ENCODE data around the gene NSUN2. TPM values are rescaled to one million over a fixed set of nuclear protein-coding genes. Genes with fewer than 3 reads are reported as not detected.

NSUN2 gene
- total RNA-seq, 1 donor from 2014 or later: 74.4 TPM

DNA sequence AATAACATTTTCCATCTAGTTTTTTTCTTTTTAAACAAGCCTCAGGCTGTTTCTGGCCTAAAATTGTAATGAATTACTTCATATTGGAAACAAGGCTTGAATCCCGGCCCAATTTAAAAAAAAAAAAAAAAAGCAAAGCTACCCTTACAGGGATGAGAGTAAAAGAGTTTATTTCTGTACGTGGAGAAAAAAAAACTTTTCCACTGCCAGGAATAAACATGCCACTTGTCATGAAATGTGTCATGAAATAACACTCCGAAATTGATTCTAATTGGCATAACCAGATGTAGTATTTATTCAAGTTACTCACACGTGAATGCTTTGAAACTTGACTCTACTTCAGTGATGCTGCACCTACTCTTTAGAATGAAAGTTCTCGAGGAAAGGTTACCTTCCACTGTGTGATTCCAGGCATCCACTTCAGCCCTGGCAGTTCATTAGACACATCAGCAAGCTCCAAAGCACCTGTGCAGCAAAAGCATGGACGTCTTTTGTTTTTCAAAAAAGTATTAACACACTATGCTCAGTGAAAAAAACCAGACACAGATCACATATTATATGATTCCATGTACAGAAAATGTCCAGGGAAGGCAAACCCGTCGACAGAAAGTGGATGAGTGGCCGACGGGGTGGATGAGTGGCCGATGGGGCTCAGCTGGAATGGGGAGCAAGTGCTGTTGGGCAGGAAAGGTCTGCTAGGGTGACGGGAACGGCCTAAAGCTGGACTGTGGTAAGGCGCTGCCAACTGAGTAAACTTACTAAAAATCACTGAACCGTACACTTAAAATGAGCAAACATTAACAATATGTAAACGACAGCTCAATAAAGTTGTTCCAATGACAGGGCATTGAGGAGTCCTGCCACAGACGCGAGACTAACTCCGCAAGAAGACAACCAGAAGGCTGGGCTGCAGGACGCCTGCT is 21.2 kb downstream of the NSUN2 start:
- H3K27ac Mint-ChIP-seq: no peak overlapping the region
- H3K4me3 Mint-ChIP-seq: no peak overlapping the region
- H3K9me3 Mint-ChIP-seq: no peaks in the 10 kb centered on the region
- H3K27me3 Mint-ChIP-seq (ENCODE audit: low read depth): no peaks in the 10 kb centered on the region
- peaks cover 35% of the 10 kb centered on the region for H3K36me3 Mint-ChIP-seq
- TF ChIP-seq, protein P1, sequence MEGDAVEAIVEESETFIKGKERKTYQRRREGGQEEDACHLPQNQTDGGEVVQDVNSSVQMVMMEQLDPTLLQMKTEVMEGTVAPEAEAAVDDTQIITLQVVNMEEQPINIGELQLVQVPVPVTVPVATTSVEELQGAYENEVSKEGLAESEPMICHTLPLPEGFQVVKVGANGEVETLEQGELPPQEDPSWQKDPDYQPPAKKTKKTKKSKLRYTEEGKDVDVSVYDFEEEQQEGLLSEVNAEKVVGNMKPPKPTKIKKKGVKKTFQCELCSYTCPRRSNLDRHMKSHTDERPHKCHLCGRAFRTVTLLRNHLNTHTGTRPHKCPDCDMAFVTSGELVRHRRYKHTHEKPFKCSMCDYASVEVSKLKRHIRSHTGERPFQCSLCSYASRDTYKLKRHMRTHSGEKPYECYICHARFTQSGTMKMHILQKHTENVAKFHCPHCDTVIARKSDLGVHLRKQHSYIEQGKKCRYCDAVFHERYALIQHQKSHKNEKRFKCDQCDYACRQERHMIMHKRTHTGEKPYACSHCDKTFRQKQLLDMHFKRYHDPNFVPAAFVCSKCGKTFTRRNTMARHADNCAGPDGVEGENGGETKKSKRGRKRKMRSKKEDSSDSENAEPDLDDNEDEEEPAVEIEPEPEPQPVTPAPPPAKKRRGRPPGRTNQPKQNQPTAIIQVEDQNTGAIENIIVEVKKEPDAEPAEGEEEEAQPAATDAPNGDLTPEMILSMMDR (IDR thresholded peaks at IDR 0.05; ENCODE audit: unreplicated experiment): no peak
- no peak for DNase-seq (ENCODE audit: low spot score in 2 of 2, unreplicated experiment in 2 of 2)
- no peaks in the 10 kb centered on the region for H3K4me1 Mint-ChIP-seq

DNA sequence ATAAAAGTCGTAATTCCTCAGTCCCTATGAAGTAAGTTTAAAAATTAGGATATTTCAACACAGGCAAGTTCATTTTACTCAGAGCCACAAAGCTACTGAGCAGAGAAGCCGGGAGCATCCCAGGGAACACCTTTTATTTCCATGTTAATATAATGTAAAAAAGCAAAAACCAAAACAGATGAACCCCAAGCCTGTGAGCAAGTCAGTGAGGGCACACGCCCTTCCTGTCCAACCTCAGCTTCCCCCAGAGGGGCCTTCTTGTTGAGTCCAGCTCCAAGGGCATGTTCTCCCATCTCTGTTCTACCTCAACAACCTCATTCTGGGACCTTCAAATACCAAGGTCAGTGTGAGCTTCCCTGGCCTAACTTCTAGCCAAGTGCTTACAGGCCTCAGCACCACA is 24.8 kb downstream of the NSUN2 start:
- H3K9me3 Mint-ChIP-seq: no peaks in the 10 kb centered on the region

DNA sequence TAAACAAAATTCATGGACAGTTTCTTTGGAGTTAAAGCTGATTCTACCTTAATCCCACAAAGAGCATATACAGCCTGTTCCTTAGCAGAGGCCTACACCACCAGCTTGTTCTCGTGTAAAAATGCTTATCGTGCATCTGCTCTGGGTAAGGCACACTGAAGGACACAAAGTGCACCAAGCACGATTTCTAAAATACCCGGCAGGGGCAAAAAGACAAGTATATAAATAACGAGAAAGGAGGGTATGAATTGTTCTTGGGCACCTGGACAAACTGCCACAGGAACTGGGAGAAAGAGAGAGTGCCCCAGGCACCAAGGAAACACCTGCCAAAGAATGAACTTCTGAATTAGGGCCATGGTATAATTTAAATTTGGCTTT is 25.3 kb downstream of the NSUN2 start:
- H3K9me3 Mint-ChIP-seq: no peaks in the 10 kb centered on the region
- H3K36me3 Mint-ChIP-seq: peaks cover 38% of the 10 kb centered on the region
- H3K4me3 Mint-ChIP-seq: no peak overlapping the region
- no peaks in the 10 kb centered on the region for H3K4me1 Mint-ChIP-seq
- H3K27ac Mint-ChIP-seq: no peak overlapping the region
- TF ChIP-seq, protein P1 (IDR thresholded peaks at IDR 0.05; ENCODE audit: unreplicated experiment): no peak
- no peaks in the 10 kb centered on the region for H3K27me3 Mint-ChIP-seq (ENCODE audit: low read depth)
- no peak for DNase-seq (ENCODE audit: low spot score in 2 of 2, unreplicated experiment in 2 of 2)

More for the DNA sequence above, 24.8 kb downstream of the NSUN2 start:
- H3K27me3 Mint-ChIP-seq (ENCODE audit: low read depth): no peaks in the 10 kb centered on the region
- TF ChIP-seq, protein P1 (IDR thresholded peaks at IDR 0.05; ENCODE audit: unreplicated experiment): no peak
- H3K36me3 Mint-ChIP-seq: peaks cover 34% of the 10 kb centered on the region
- H3K27ac Mint-ChIP-seq: no peak overlapping the region
- no peak overlapping the region for H3K4me3 Mint-ChIP-seq
- no peaks in the 10 kb centered on the region for H3K4me1 Mint-ChIP-seq
- no peak for DNase-seq (ENCODE audit: low spot score in 2 of 2, unreplicated experiment in 2 of 2)

DNA sequence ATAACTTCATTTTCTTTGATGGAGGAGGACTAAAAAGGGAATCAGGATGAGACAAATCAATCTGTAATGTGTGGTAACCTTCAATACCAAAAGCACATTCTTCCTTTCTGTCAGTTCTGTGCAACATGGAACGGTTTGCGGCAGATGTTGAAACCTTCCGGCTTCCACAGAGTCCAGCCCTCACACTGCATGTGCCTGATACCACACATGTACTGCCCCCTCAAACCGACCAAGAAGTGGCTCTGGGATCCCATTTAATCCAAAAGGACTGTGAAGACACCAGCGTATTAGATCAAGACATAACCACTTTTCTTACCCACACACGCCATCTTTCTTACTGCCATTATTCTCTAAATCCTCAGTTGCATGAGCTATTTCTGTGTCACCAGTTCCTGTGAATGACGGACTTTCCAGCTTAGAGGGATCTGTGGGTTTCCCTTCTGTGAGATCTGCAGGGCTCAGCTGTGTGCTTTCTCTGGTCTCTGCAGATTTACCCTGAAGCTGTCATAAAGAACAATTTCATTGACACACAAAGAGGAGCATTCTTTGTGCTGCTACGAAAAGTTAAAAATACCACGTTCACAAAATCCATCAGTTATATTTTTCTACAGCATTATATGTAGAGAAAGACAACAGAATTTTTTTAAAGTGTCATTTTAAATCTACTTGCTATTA is 25.8 kb downstream of the NSUN2 start:
- H3K36me3 Mint-ChIP-seq: peaks cover 43% of the 10 kb centered on the region
- H3K4me3 Mint-ChIP-seq: no peak overlapping the region
- DNase-seq (ENCODE audit: low spot score in 2 of 2, unreplicated experiment in 2 of 2): no peak
- H3K27ac Mint-ChIP-seq: no peak overlapping the region
- no peaks in the 10 kb centered on the region for H3K9me3 Mint-ChIP-seq
- no peaks in the 10 kb centered on the region for H3K4me1 Mint-ChIP-seq
- TF ChIP-seq, protein P1 (IDR thresholded peaks at IDR 0.05; ENCODE audit: unreplicated experiment): no peak
- H3K27me3 Mint-ChIP-seq (ENCODE audit: low read depth): no peaks in the 10 kb centered on the region

DNA sequence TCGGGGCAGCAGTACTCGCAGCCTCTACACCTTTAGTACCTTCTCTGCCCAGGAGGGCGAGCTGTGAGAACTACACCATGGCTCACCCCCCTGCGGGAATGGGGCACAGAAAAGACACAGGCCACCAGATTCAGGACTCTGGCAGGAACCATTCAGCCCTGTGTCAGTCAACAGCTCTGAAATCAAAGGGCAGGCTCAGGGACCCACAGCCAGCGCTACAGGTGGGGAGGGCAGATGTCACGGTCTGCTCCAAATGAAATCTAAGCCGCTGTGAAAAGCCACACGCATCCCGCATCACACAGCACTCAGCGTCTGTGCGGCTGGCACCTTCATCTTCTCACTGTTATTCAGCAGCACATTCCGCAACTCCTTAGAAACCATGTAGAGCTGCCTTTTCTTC is 27.9 kb downstream of the NSUN2 start:
- no peak for DNase-seq (ENCODE audit: low spot score in 2 of 2, unreplicated experiment in 2 of 2)
- H3K27me3 Mint-ChIP-seq (ENCODE audit: low read depth): no peaks in the 10 kb centered on the region
- H3K36me3 Mint-ChIP-seq: peaks cover 49% of the 10 kb centered on the region
- TF ChIP-seq, protein P1 (IDR thresholded peaks at IDR 0.05; ENCODE audit: unreplicated experiment): no peak
- H3K9me3 Mint-ChIP-seq: no peaks in the 10 kb centered on the region
- no peaks in the 10 kb centered on the region for H3K4me1 Mint-ChIP-seq
- no peak overlapping the region for H3K27ac Mint-ChIP-seq
- H3K4me3 Mint-ChIP-seq: no peak overlapping the region

All from mesothelial cell of epicardium (in vitro differentiated cells).